ENCODE data around the gene RUFY1.
"Not testable (repeated sequence)": the region's sequence is repeated elsewhere in the genome, so short reads cannot be mapped to it uniquely, and the experiment has no call there.

RUFY1 gene

DNA sequence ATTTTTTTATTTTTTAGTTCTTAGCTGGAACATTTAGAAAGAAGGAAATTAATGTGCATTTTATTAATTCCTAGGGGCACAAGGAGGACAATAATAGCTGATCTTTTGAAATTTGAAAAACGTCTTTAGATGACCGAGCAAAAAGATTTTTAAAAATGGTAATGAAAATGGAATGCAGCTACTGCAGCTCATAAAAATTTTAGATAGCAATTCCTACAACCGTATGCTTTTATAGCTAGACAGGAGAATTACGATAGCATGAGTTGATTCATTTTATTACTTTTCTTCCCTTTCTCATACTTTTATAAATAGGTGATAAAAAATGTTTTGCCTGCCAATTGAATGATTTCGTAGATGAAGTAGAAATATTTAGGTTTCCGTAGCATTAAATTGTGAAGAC, 13.7 kb upstream of the RUFY1 start:
- no peak for DNase-seq

DNA sequence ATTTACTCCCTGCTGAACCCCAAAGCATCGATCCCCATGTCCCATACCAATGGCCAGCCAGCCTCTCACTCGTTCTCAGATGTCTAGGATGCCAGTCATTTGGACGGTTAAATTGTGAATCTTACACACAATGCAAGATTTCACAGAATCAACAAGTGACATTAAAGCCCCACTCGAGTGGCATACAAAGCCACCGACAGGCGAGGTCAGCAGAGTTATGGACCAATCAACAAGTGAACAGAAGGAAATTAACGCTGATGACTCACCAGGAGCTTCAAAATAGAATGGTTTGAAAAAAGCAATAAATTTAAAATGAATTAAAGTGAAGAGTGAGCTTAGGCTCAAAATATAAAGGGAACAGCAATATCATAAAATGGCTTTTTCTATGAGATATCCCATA, 8.2 kb upstream of the RUFY1 start:
- DNase-seq: no peak

DNA sequence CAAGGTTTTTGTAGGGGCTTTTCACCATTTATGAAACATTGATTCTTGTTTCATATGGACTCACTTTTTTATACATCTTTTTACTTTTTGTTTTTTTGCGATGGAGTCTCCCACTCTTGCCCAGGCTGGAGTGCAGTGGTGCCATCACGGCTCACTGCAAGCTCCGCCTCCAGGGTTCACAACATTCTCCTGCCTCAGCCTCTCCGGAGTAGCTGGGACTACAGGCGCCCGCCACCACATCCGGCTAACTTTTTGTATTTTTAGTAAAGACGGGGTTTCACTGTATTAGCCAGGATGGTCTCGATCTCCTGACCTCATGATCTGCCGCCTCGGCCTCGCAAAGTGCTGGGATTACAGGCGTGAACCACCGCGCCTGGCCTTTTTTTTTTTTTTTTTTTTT, 7.1 kb upstream of the RUFY1 start:
- not testable (repeated sequence) for DNase-seq

DNA sequence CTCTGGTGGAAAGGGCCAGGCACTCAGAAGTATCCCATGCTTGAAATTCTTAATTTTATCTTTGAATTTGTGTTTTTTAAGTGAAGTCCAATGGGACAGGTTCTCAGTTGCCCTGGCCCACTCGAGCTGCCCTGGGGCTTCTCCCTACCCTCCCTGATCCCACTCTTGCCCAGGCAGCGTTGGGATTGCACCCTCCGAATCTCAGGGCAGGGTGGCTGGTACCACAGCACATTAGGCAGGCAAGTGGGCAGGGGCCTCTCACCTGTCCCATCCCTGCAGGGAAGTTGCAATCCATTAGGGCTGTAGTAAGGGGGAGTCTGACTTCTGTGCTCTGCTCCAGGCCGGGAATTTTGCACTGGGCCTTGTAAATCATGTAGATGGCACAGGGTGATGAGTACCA, 2.7 kb downstream of the RUFY1 start:
- no peak for DNase-seq

DNA sequence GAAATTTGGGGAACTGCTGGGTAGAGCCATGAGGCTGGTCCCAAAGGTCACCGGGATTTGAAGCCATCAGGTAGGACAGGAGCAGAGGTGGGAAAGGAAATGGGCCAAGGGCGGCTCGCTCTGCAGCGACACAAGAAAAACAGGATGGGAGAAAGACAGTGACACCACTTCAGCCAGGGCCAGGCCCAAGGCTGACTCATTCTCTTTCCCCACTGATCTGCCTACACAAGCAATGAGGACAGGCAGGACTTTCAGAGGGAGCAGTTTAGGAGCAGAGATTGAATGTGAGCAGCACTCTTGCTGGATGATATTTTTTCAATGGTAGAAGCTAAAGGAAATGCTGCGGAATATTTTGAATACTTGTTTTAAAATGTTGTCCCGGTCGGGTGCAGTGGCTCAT, 3.5 kb downstream of the RUFY1 start:
- DNase-seq: peak; percentile 39

DNA sequence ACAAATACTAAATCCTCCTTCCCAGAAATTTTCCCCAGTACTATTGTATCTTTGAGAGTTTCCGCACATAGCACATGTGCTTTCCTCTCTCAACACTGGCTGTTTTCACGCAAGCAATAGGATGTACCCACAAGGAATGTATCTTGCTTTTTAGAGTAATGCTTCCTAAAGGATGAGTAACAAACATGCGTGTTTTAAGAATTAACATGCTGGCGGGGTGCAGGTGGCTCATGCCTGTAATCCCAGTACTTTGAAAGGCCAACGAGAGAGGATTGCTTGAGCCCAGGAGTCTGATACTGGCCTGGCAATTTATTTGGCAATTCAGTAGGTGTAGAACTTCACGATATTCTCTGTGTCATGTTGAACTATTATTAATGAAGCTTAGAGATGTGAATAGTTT, 4.6 kb downstream of the RUFY1 start:
- DNase-seq: no peak

DNA sequence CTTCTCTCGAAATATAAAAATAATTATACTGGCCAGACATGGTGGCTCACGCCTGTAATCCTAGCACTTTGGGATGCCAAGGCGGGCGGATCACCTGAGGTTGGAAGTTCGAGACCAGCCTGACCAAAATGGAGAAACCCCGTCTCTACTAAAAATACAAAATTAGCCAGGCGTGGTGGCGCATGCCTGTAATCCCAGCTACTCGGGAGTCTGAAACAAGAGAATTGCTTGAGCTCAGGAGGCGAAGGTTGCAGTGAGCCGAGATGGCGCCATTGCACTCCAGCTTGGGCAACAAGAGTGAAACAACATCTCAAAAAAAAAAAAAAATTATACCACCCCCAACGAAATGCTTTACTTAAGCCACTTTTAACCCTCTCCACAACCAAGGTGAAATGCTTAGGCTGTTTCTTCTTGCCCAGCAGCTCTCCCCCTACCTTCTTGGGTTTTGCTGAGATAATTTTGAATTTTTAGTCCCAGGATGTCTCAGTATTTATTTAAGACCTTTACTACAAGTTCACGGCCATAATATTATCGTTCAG, 8.0 kb downstream of the RUFY1 start:
- DNase-seq: not testable (repeated sequence)

DNA sequence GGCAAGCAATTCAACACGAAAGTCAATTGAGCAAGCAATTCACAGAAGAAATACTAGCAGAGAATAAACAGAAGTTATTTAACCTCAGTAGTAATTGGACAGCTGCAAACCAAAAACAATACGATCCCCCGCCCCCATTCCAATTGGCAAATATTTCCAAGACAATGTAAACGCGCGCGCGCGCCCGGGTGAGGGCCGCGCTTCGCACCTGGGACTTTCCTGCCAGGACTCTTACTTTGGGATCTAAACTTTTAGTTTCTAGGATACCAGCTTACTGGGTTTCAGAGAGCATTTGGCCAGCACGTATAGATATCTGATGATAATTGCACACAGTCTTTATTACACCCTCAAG, 8.6 kb downstream of the RUFY1 start:
- no peak for DNase-seq

DNA sequence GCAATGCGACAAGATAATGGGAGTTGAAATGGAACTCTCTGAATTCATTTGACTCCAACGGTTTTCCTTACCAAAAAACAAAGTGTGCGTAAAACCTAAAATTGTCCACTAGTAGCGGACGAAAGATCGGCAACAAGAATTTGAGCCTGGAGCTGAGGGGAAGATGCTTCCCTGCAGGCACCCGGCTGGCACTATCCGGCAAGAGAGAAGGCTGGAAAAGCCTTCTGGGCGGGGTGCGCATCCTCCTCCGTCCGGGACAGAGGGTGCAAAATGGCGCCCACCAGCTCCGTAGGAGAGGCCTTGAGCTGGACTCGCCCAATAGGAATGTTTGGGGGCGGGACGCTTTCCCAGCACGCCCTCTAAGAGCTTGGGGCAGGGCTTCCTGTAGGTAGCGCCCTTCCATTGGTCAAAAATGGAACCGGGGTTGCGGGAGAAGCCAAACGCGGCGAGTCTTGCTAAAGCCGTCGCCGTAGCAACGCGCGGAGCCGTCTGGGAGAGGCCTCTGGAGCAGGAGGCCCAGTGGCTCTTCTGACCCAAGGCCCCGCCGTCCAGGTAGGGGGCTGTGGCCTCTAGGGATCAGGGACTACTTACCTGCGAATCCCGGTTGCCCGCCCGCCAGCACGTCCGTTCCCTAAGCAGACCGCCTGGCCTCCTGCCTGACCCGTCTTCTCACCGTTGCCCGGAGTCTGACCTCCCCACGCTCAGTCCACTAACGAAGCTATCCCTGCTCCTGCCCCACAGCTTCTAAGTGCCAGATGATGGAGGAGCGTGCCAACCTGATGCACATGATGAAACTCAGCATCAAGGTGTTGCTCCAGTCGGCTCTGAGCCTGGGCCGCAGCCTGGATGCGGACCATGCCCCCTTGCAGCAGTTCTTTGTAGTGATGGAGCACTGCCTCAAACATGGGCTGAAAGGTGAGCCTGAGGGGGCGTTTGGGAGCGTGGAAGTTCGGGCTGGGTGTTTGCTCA, 9.2 kb downstream of the RUFY1 start:
- peak; percentile 98 for DNase-seq

DNA sequence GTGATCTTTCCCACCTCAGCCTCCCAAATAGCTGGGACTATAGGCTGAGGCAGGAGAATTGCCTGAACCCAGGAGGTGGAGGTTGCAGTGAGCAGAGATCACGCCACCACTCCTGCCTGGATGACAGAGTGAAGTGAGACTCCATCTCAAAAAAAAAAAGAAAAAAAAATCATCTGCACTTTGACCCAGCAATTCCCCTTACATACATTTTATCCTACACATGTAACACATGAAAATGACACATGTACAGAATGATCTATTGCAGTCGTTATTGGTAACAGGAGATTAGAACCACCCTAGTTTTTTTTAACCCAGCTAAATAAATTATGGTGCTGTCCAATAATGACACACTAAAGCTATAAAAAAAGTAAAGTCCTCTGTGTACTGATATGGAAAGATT, 14.2 kb downstream of the RUFY1 start:
- no peak for DNase-seq

DNA sequence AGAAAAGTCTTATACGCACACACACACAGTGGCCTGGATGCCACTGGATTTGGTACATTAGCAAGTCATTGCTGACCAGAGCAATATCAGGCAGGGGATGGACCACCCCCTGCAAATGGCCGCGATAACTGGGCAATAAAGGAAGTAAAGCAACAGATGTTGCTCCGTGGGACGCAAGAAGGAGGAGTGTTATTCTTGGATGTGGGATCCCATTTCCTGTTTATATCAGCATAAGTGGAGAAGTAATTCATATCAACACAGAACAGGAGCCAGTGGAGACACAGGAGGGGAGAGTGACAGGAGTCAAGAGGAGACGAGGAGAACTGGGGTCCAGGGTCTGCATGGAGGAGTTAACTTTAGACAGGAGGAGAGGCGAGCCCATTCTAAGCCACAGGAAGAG, 18.4 kb downstream of the RUFY1 start:
- DNase-seq: no peak

DNA sequence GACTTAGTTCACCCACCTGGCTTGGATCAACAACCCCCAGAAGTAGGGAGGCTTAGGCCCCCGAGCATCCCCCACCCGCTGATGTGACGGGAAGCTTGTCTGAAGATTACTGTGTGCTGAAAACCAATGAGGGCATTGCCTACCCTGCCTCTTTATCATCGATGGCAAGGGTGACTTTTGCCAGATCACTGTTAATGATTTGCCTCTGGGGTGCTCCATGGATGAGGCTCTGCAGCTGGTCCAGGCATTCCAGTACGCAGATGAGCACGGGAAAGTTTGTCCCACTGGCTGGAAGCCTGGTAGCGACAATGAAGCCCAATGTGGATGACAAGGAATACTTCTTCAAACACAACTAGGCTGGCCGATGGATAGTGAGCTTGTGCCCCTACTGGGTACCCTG, 22.0 kb downstream of the RUFY1 start:
- no peak for DNase-seq

DNA sequence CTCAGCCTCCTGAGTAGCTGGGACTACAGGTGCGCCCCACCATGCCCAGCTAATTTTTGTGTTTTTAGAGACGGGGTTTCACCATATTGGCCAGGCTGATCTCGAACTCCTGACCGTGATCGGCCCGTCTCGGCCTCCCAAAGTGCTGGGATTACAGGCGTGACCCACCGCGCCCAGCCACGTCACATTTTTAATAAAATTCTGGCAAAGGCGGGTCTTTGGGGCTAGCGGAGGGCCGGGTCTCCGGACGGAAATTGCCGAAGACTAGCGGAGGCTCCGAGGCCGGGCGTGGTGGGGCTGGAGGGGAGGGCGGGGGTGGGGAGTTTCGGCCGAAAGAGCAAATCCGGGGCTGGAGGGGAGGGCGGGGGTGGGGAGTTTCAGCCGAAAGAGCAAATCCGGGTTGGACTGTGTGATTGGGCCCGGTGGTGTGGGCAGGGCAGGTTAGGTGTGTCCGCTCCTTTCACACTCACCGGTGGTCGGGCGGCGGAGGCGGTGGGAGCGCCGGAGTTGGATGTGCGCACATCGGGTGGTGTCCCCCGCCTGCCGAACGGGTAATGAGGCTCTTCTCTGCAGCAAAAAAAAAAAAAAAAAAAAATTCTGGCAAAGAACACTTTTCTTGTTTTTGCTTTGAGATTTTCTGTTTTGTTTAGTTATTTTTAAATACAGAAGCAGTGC, 27.1 kb downstream of the RUFY1 start:
- no peak for DNase-seq

DNA sequence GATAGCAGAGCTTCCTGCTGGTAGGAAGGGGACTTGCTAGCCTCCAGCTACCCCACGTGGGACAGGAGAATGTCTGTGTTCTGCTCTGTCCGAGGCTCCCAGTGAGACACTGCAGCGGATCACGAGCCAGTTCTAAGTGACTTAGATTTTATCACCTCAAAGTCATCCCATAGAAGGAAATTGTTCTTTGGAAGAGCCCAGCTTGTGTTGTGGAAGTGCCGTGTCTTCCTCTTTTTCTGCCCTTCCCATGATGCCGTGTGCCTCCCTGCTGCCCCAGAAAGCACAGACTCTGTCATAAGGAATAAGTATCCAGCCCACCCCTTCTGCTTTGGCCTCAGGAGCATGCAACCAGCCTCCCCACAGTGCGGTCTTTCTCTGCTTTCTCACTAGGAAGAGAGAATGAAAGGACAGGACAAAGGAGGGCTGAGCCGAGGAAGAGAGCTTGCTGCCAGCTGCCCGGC, 35.6 kb downstream of the RUFY1 start:
- no peak for DNase-seq

DNA sequence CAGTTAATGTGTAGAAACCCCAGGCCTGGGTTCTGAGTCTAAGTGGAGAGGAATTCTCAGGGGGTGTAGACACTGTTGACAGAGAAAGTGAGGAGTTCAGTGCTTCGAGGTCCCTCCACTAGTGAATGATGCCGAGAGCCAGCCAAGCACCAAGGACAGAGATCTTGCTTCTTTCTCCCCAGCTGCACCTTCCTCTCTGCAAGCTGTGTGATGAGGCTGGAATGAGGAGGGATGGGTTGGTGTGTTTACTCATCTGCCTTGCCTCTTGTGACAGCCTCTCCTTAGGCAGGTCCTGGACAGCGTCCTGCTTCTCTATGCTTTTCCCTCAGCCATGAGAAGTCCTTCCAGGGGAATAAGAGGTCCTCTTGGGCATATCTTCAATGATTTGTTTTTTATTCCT, 37.8 kb downstream of the RUFY1 start:
- DNase-seq: no peak

DNA sequence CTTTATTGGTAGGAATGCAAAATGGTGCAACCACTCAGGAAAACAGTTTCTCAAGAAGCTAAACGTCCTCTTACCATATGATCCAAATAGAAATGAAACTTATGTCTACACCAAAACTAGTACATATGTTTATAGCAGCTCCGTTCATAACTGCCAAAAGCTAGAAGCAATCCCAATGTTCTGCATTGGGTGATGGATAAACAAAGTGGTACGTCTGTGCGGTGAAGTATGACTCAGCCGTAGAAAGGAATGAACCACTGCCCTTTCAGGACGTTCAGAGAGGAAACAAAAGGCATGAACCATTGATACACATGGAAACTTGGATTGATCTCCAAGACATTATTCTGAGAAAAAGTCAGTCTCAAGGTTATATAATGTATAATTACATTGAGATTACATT, 45.6 kb downstream of the RUFY1 start:
- DNase-seq: no peak

DNA sequence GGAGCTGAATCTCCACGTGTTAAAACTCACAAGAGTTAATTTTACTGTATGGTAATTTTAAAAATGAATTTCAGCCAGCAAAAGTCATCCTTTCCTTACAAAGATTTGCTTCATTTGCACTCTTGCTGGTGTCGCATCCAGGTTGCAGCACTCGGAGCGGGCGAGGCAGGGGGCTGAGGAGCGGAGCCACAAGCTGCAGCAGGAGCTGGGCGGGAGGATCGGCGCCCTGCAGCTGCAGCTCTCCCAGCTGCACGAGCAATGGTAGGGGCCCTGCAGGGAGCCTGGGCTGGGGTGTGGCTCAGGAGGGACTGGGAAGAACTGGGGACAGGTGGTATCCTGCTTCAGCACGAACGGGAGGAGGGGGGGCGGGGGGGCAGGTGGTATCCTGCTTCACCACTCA, 46.1 kb downstream of the RUFY1 start:
- no peak for DNase-seq

DNA sequence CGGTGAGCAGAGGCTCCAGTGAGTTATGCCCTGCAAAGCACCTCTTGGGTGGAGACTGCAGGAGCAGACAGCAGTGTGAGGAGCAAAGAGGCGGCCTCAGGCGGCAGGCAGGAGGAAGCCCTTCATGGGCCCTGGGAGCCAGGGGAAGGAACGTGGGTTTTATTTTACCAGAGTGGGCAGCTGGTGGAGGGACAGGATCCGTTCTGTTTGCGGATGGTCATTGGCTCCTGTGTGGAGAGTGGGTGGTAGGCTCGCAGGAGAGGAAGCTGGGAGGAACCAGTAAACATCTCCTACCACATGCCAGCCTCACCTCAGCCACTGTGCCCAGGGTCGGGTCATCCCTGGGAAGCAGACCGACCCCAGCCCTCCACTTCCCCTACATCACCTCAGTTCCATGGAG, 48.7 kb downstream of the RUFY1 start:
- DNase-seq: no peak

DNA sequence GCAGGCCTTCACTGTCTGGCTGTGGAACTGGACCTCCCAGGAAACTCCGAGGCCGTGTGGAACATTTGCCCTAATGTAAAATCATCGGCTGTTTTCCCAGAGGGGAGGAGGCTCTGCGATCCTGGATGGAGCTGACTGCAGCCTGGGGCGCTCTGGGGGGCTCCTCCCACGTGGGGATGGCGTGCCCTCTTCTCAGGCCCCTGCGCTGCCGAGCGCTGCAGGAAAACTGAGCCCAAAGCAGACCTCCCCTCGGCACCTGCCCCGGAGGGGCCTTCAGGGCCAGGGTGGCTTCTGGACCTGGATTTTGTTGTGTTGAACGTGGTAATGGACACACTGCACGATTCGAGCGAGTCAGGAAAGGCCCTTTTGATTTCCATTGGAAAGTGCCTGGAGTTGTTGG, 49.2 kb downstream of the RUFY1 start:
- DNase-seq: no peak

DNA sequence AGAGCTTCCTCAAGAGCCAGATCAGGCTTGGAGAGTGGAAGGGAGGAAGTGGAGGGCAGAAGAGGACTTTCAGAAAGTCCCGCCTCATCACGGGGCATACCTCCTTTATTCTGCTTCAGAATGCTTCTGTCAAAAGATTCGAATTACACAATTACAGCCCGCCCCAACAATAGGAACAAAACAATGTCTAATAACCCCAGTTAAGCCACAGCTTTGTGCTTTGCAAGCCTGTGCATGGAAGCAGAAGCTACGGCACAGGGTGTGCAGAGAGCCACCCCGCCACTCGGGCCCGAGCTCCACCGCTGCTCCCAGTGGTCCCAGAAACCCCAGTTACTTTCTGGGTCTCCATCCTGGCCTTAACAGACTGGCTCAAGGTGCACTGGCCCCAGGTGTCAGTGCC, 49.6 kb downstream of the RUFY1 start:
- DNase-seq: no peak

DNA sequence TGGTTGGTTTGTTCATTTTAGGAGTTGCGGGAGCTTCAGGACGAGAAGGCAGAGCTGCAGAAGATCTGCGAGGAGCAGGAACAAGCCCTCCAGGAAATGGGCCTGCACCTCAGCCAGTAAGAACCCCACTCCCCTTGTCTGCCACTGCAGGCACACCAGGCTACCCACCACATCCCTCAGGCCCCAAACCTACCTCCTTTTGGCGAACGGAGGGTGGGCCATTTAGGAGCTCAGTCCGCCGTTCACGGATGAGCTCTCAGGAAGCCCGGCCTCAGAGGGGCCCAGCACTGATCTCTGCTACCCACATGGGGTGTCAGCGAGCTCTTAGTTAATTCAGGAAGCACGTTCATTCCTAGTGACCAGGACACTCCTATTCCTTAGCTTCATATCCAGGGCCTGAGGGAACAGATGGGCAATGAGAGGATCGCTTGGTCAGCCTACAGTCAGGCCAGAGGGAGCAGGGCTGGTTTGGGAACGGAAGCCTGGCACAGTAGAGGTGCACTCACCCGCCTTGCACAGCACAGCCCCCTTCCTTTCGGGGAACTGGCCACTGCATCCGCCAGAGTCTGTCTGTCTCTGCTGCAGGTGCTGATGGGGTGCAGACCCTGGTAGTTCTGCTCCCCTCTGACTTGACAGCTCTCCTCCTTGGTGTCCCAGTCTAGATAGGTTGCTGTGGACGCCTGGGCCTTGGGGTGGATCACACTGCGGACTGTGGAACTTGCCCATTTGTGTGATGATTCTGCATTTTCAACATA, 51.7 kb downstream of the RUFY1 start:
- DNase-seq: no peak

DNA sequence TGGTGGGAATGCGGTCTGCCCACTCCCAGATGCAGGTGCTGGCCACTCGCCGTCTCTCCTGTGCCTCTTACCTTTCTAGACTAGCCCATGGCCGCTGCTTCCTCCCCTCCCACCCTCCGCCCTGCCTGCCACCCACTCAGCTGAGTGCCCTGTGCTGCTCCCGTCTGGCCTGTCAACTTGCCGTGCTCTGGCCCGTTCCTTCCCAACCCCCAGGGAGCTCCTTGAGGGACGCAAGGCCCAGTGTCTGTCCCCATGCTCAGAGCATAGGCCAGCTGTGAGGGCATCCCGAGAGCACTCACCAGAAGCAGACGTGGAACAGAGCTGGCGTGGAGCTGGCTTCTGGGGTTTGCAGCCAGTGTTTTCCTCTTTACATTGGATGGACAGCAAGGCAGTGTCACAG, 53.0 kb downstream of the RUFY1 start:
- no peak for DNase-seq

Measured in NCI-H226 (cell line).